ENCODE results near the gene FBXL7.

Gene FBXL7

GRCh38 chr5:15650266-15650665 lies 150.3 kb downstream of the FBXL7 start:
- Mint-ChIP-seq H3K9me3 (peaks cover 4% of the 10 kb centered on the region), H3K27ac (no peak overlapping the region), H3K36me3 (no peaks in the 10 kb centered on the region), H3K4me3 (no peak overlapping the region), H3K4me1 (no peaks in the 10 kb centered on the region)
- no peak for DNase-seq (ENCODE audit: low spot score in 2 of 2)
- ATAC-seq = no peak

- no peak for ATAC-seq
- H3K4me1 Mint-ChIP-seq = no peaks in the 10 kb centered on the region
- peaks cover 9% of the 10 kb centered on the region for H3K9me3 Mint-ChIP-seq
- no peak overlapping the region for H3K4me3 Mint-ChIP-seq
- H3K36me3 Mint-ChIP-seq = no peaks in the 10 kb centered on the region
- no peak overlapping the region for H3K27ac Mint-ChIP-seq
- DNase-seq (ENCODE audit: low spot score in 2 of 2) = no peak
Observed at GRCh38 chr5:15654779-15655178, 154.8 kb downstream of the FBXL7 start.

DNA sequence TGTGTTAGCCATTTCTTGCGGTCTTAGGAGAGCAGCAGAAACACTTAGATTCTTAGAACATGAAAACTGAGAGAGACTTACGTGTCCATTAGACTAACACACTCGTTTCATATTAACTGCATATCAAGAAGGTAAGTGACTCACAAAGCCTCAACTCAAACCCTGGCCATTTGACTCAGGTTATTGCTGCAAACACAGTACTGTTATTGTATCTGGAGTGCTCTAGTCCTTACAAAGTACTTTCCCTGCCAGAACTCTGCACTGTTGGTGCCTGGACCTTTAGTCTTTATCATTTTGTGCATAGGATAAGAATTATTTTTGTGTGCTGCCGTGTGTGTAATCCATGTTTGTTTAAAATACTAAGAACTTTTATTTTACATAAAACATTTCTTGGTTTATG lies 155.7 kb downstream of the FBXL7 start:
- no peak overlapping the region for H3K4me3 Mint-ChIP-seq
- DNase-seq (ENCODE audit: low spot score in 2 of 2) (no peak), ATAC-seq (no peak)
- H3K36me3 Mint-ChIP-seq = no peaks in the 10 kb centered on the region
- no peak overlapping the region for H3K27ac Mint-ChIP-seq
- H3K4me1 Mint-ChIP-seq = no peaks in the 10 kb centered on the region
- peaks cover 9% of the 10 kb centered on the region for H3K9me3 Mint-ChIP-seq

- H3K36me3 Mint-ChIP-seq = no peaks in the 10 kb centered on the region
- H3K27ac Mint-ChIP-seq = no peak overlapping the region
- ATAC-seq = no peak
- H3K9me3 Mint-ChIP-seq = peaks cover 33% of the 10 kb centered on the region
- no peak for DNase-seq (ENCODE audit: low spot score in 2 of 2)
- H3K4me1 Mint-ChIP-seq = no peaks in the 10 kb centered on the region
- H3K4me3 Mint-ChIP-seq = no peak overlapping the region
Observed at GRCh38 chr5:15664961-15665360, 165.0 kb downstream of the FBXL7 start.

DNA sequence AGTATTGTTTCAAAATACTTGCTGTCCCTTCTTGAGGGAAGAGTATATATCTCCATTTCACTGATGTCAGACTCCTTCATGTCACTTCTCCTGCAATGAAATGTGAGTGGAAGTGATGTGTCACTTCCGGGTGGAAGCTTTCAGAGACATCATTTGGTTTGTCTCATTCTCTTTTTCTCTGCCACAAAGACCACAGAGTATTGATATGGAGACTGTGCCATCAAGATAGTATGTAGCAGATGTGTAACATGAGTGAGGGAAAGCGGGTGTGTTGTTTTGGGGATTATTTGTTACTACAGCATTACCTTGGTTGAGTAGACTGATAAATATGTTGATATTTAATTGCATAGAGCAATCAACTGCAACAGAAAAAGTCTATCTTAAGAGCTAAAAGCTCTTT lies 169.8 kb downstream of the FBXL7 start:
- no peaks in the 10 kb centered on the region for H3K4me1 Mint-ChIP-seq
- no peak overlapping the region for H3K27ac Mint-ChIP-seq
- no peaks in the 10 kb centered on the region for H3K36me3 Mint-ChIP-seq
- H3K9me3 Mint-ChIP-seq = peaks cover 22% of the 10 kb centered on the region
- ATAC-seq = no peak
- DNase-seq (ENCODE audit: low spot score in 2 of 2) = no peak
- H3K4me3 Mint-ChIP-seq = no peak overlapping the region

GRCh38 chr5:15674716-15675115 lies 174.7 kb downstream of the FBXL7 start:
- ATAC-seq (no peak), DNase-seq (ENCODE audit: low spot score in 2 of 2) (no peak)
- H3K4me3 Mint-ChIP-seq = no peak overlapping the region
- H3K9me3 Mint-ChIP-seq = peaks cover 14% of the 10 kb centered on the region
- H3K36me3 Mint-ChIP-seq = no peaks in the 10 kb centered on the region
- H3K4me1 Mint-ChIP-seq = no peaks in the 10 kb centered on the region
- no peak overlapping the region for H3K27ac Mint-ChIP-seq

GRCh38 chr5:15676591-15676990 lies 176.6 kb downstream of the FBXL7 start:
- Mint-ChIP-seq H3K36me3 (no peaks in the 10 kb centered on the region), H3K9me3 (peaks cover 6% of the 10 kb centered on the region), H3K4me3 (no peak overlapping the region), H3K4me1 (no peaks in the 10 kb centered on the region), H3K27ac (no peak overlapping the region)
- DNase-seq (ENCODE audit: low spot score in 2 of 2) = no peak
- no peak for ATAC-seq

- H3K4me1 Mint-ChIP-seq = no peaks in the 10 kb centered on the region
- DNase-seq (ENCODE audit: low spot score in 2 of 2) (no peak), ATAC-seq (no peak)
- no peaks in the 10 kb centered on the region for H3K36me3 Mint-ChIP-seq
- H3K9me3 Mint-ChIP-seq = peaks cover 6% of the 10 kb centered on the region
- H3K27ac Mint-ChIP-seq = no peak overlapping the region
- H3K4me3 Mint-ChIP-seq = no peak overlapping the region
Observed at GRCh38 chr5:15679161-15679560, 179.2 kb downstream of the FBXL7 start.

- Mint-ChIP-seq H3K36me3 (no peaks in the 10 kb centered on the region), H3K4me1 (no peaks in the 10 kb centered on the region), H3K4me3 (no peak overlapping the region), H3K27ac (no peak overlapping the region), H3K9me3 (peaks cover 6% of the 10 kb centered on the region)
- no peak for ATAC-seq
- DNase-seq (ENCODE audit: low spot score in 2 of 2) = no peak
Observed at GRCh38 chr5:15680455-15680854, 180.5 kb downstream of the FBXL7 start.

DNA sequence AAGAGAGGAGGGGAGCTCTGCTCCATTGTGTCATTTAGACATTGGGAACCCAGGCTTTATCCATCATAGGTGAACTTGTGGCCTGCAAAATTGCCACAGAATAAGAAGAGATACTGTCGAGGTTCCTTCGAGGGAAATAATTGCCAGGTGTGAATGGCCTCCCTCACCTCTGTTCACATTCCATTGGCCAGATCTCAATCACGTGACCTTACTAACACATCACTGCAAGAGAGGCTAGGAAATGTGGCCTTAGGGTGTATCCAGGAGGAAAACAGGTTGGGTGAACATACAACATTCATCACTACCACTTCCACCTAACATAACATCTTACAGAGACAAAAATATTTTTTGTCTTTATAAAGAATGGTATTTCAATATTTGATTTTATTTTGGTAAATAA lies 182.1 kb downstream of the FBXL7 start:
- Mint-ChIP-seq H3K9me3 (peaks cover 5% of the 10 kb centered on the region), H3K27ac (no peak overlapping the region), H3K4me3 (no peak overlapping the region), H3K4me1 (no peaks in the 10 kb centered on the region), H3K36me3 (no peaks in the 10 kb centered on the region)
- DNase-seq (ENCODE audit: low spot score in 2 of 2) (no peak), ATAC-seq (no peak)

DNA sequence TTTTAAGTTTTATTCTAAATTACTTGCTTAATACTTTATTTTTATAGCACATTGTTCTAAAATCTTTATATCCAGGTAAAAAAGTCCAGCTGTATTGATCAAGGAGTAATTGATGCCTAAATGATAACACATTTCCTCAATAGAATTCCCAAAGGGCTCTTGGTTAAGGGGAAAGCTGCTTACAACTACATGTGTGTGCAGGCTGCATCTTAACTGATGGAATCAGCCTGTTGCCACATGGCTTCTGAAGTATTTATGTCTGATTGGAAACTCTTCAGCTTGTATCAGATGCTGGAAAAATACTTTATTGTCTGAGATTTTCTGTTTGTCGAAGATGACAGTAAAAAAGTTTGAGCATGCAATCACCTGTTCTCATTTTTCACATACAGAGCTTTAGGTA lies 182.6 kb downstream of the FBXL7 start:
- ATAC-seq (no peak), DNase-seq (ENCODE audit: low spot score in 2 of 2) (no peak)
- Mint-ChIP-seq H3K27ac (no peak overlapping the region), H3K4me3 (no peak overlapping the region), H3K36me3 (no peaks in the 10 kb centered on the region), H3K9me3 (peaks cover 3% of the 10 kb centered on the region), H3K4me1 (no peaks in the 10 kb centered on the region)

- no peak for DNase-seq (ENCODE audit: low spot score in 2 of 2)
- Mint-ChIP-seq H3K27ac (no peak overlapping the region), H3K36me3 (no peaks in the 10 kb centered on the region), H3K9me3 (peaks cover 3% of the 10 kb centered on the region), H3K4me1 (no peaks in the 10 kb centered on the region), H3K4me3 (no peak overlapping the region)
- no peak for ATAC-seq
Observed at GRCh38 chr5:15683332-15683731, 183.4 kb downstream of the FBXL7 start.

DNA sequence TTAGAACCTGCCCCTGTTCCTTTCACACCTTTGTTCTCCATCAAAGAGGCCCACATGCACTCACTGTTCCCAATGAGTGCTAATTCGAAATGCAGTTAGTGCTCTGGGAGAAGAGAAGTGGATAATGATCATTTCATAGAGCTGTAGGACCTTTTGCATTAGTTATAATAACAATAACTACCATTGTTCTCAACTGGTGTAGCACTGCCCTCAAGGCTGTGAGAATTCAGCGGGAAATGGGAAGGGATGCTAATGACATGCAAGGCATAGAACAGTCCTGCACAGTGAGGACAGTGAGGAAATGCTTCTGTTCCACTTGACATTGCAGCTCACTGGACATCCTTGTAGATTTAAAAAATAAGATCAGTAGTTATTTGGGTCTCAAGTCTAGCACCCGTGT lies 187.4 kb downstream of the FBXL7 start:
- H3K9me3 Mint-ChIP-seq = peaks cover 8% of the 10 kb centered on the region
- H3K4me3 Mint-ChIP-seq = no peak overlapping the region
- H3K4me1 Mint-ChIP-seq = no peaks in the 10 kb centered on the region
- no peak for DNase-seq (ENCODE audit: low spot score in 2 of 2)
- no peak for ATAC-seq
- no peaks in the 10 kb centered on the region for H3K36me3 Mint-ChIP-seq
- no peak overlapping the region for H3K27ac Mint-ChIP-seq

GRCh38 chr5:15689836-15690235 lies 189.9 kb downstream of the FBXL7 start:
- no peak overlapping the region for H3K4me3 Mint-ChIP-seq
- H3K27ac Mint-ChIP-seq = no peak overlapping the region
- H3K9me3 Mint-ChIP-seq = peaks cover 8% of the 10 kb centered on the region
- no peak for ATAC-seq
- DNase-seq (ENCODE audit: low spot score in 2 of 2) = no peak
- no peaks in the 10 kb centered on the region for H3K36me3 Mint-ChIP-seq
- H3K4me1 Mint-ChIP-seq = no peaks in the 10 kb centered on the region

DNA sequence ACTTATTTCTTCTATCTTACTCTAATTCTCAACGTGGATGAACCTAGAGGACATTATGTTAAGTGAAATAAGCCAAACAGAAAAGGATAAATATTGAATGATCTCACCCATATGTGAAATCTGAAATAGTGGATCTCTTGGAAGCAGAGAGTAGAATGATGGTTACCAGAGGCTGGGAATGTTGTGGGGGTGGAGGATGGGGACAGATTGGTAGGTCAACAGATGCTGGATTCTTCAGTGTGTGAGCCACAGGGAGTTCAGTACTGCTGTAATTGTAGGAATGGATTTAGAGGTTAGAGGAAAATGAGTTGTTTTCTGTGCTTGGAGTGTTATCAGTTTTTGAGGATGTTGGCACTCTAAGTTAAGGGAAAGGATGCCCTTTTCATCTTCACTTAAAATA lies 190.6 kb downstream of the FBXL7 start:
- H3K27ac Mint-ChIP-seq = no peak overlapping the region
- ATAC-seq (no peak), DNase-seq (ENCODE audit: low spot score in 2 of 2) (no peak)
- no peaks in the 10 kb centered on the region for H3K4me1 Mint-ChIP-seq
- H3K9me3 Mint-ChIP-seq = peaks cover 8% of the 10 kb centered on the region
- no peaks in the 10 kb centered on the region for H3K36me3 Mint-ChIP-seq
- H3K4me3 Mint-ChIP-seq = no peak overlapping the region

DNA sequence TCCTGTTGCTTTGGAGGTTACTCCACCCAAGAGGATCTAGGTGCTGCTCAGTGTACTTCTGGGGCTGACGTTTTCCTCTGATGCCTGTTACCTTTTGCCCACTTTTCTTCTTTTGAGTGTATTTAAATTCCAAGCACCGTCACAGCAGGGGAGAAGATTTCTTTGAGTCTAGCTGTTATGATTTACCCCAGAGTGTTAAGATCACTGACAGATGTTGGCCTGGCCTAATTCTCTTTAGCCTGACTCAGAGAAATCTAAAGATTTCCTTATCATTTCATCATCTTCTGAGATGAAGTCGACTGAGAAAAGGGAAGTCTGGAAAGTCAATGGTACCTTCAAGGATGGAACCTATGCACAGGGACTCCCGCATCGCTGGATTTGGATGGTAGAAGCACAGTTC lies 191.5 kb downstream of the FBXL7 start:
- peaks cover 8% of the 10 kb centered on the region for H3K9me3 Mint-ChIP-seq
- no peaks in the 10 kb centered on the region for H3K4me1 Mint-ChIP-seq
- no peak overlapping the region for H3K27ac Mint-ChIP-seq
- ATAC-seq (no peak), DNase-seq (ENCODE audit: low spot score in 2 of 2) (no peak)
- no peaks in the 10 kb centered on the region for H3K36me3 Mint-ChIP-seq
- no peak overlapping the region for H3K4me3 Mint-ChIP-seq

DNA sequence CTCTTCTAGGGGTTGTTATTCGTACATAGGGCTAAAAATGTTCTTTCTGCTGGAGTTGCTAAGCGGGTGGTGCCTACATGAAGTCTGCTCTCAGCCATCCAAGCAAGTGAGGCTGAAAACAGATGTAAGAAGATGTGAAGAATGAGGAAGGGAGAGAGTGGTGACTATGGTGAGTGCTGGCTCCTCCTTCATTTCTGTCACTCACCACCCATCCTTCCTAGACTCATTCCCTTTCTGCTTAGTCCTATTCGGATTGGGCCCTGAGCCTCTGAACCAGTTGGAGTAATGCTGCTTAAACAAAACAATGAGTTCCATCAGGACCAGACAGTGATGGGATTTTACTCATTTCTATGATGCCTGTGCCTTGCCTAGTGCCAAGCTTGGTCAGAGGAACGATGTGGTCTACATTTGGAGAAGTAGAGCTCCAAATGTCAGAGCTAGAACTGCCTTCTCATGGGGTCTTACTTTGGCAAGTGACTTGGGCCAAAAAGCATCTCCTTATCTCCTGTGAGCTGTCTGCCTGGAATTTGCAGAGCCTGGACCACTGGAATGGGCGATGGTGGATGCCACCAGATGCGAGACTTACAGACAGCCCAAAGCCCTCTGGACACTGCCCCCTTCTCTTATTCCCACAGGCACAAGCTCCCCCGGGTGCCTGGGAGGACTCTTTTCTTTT lies 192.9 kb downstream of the FBXL7 start:
- no peak for DNase-seq (ENCODE audit: low spot score in 2 of 2)
- H3K36me3 Mint-ChIP-seq = no peaks in the 10 kb centered on the region
- ATAC-seq = no peak

More for the DNA sequence above, 192.9 kb downstream of the FBXL7 start:
- Mint-ChIP-seq H3K4me3 (no peak overlapping the region), H3K4me1 (no peaks in the 10 kb centered on the region), H3K27ac (no peak overlapping the region), H3K9me3 (peaks cover 12% of the 10 kb centered on the region)

Data from stimulated activated effector memory CD8-positive, alpha-beta T cell treated with anti-CD3 and anti-CD28 coated beads, Interleukin-12 subunit alpha, Interleukin-12 subunit beta, amount 100 ng/mL, for 72 hours (primary cell).